Effector memory CD8-positive, alpha-beta T cell (primary cell): Measurements from ENCODE around the gene PIK3CG.
"Not testable (repeated sequence)": the region's sequence is repeated elsewhere in the genome, so short reads cannot be mapped to it uniquely, and the experiment has no call there.

ENCODE experiments used
- ATAC-seq: fragments of 150-1000 bp; cut with Tn5 transposase; replicated peaks from 2 replicates; pipeline ENCODE4 v1.10.0; 2021; ENCODE audit warnings: mild to moderate bottlenecking, moderate library complexity
- DNase-seq, 3 experiments: peaks; one replicate each; pipeline ENCODE4 v3.0.0; 2021
- H3K27ac Mint-ChIP-seq, 2 donors: one replicate each; pipeline ENCODE4 v1.8.0; 2022; ENCODE audit warnings: mild to moderate bottlenecking in 2 of 2, mixed read lengths in 2 of 2, moderate library complexity in 2 of 2
- H3K27me3 Mint-ChIP-seq, 2 donors: one replicate each; pipeline ENCODE4 v1.8.0; 2022; ENCODE audit warnings: mixed read lengths in 2 of 2
- H3K36me3 Mint-ChIP-seq: one replicate; pipeline ENCODE4 v1.8.0; 2022; ENCODE audit warnings: mild to moderate bottlenecking, moderate library complexity, mixed read lengths; ENCODE audit not compliant: insufficient read depth
- H3K4me1 Mint-ChIP-seq, 2 donors: one replicate each; pipeline ENCODE4 v1.8.0; 2022; ENCODE audit warnings: low read depth in 2 of 2, mixed read lengths in 2 of 2
- H3K4me3 Mint-ChIP-seq, 2 donors: one replicate each; pipeline ENCODE4 v1.8.0; 2022; ENCODE audit warnings: mild to moderate bottlenecking in 2 of 2, mixed read lengths in 2 of 2, moderate library complexity in 2 of 2
- H3K9me3 Mint-ChIP-seq, 2 donors: one replicate each; pipeline ENCODE4 v1.8.0; 2022; ENCODE audit warnings: mixed read lengths in 2 of 2

Gene PIK3CG

DNA sequence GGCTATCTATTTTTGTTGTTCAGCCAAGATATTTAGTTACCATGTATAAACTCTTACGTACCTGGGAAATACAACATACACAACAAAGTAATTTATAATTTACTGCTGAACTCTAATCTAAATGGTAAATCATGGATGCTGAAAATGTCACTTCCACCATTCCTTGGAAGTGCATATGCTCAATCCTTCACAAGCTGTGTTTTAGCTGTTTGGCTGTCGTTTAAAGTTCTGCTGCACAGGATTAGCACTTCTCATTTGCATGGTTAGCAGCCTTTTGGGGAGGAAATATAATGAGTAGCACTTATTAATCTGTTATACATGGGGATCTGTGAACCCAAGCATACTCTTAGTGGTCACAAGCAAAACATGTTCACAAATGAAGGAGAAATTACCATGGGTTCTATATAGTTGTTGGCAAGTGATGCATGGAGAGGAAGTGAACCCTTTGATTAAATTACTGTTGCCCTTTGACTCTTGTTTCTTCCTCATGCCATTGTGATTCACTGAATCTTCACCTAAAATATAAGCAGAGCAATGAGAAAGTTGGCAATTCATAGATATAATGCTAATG lies 18.5 kb downstream of the PIK3CG start:
- Mint-ChIP-seq H3K9me3 (no peaks in the 10 kb centered on the region), H3K36me3 (peaks cover 97% of the 10 kb centered on the region), H3K4me3 (no peak overlapping the region), H3K27me3 (no peaks in the 10 kb centered on the region), H3K27ac (peak overlapping the region in 1 of 2 donors; percentile 64), H3K4me1 (peaks cover 13 to 42% of the 10 kb centered on the region in 2 donors)
- DNase-seq (no peak), ATAC-seq (no peak)

DNA sequence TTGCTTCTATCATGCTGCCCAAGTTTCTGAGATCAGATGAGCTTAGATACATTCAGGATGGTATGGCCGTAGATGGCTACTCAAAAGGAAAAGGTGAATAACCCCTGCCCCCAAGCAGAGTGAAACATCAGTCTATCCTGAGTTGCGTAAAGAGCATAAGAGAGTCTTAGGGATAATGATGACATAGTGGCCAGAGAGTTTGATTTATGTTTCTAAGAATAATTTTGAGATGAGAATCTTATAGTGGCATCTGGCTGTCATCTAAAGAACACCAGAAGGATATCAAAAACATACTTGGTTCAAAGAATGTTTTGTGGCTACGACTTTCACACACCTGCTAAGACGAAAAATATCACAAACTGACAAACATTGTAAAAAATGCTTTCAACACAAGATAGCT lies 20.6 kb downstream of the PIK3CG start:
- Mint-ChIP-seq H3K27ac (peak overlapping the region; percentile 49 to 81), H3K27me3 (no peaks in the 10 kb centered on the region), H3K4me1 (peaks cover 15 to 36% of the 10 kb centered on the region in 2 donors), H3K9me3 (no peaks in the 10 kb centered on the region), H3K36me3 (peaks cover 96% of the 10 kb centered on the region), H3K4me3 (no peak overlapping the region)
- DNase-seq (no peak), ATAC-seq (no peak)

DNA sequence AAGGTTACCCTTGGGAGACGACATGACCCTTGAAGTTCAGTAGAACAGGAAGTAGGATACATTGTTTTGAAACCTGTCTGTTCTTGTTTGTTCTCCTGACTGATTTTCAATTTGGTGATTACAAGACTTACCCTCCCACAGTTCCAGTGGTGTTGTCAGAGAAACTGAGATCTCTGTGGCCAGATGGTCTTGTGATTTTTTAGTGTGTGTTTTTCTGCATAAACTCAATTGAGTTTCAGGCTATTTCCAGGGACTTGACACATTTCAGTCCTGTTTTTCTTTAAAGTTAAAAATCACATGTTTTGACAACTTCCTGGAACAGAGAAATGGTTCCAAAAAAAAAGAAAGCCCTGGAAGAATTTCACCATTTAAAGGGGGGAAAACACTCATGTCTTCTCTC lies 22.3 kb downstream of the PIK3CG start:
- Mint-ChIP-seq H3K4me1 (peaks cover 24 to 44% of the 10 kb centered on the region in 2 donors), H3K27me3 (no peaks in the 10 kb centered on the region), H3K9me3 (no peaks in the 10 kb centered on the region), H3K4me3 (no peak overlapping the region), H3K27ac (no peak overlapping the region), H3K36me3 (peaks cover 88% of the 10 kb centered on the region)
- no peak for ATAC-seq
- no peak for DNase-seq

GRCh38 chr7:106888204-106888603 lies 23.1 kb downstream of the PIK3CG start:
- Mint-ChIP-seq H3K4me3 (no peak overlapping the region), H3K36me3 (peaks cover 84% of the 10 kb centered on the region), H3K27ac (no peak overlapping the region), H3K9me3 (no peaks in the 10 kb centered on the region), H3K4me1 (peaks cover 26 to 42% of the 10 kb centered on the region in 2 donors), H3K27me3 (no peaks in the 10 kb centered on the region)
- DNase-seq (no peak), ATAC-seq (no peak)

DNA sequence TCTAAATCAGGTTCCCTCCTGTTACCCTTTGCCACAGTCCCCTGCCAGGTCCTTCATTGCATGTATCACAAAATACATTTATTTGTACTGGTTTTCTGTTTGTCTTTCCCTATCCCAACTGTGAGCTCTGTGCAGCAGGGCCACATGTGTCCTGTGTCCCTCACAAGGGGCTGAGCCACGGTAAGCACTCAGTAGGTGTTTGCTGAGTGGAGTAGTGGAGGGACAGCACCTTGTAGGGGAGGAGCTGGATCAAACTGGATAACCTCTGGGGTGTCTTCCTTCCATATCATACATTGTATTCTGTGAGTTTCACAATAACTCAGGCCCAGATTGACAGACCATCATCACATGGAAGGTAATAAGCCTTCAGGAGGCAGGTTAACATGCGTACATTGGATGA lies 25.9 kb downstream of the PIK3CG start:
- Mint-ChIP-seq H3K4me1 (peaks cover 29 to 34% of the 10 kb centered on the region in 2 donors), H3K36me3 (peaks cover 68% of the 10 kb centered on the region), H3K27ac (peak overlapping the region; percentile 67 to 75), H3K9me3 (no peaks in the 10 kb centered on the region), H3K27me3 (no peaks in the 10 kb centered on the region), H3K4me3 (no peak overlapping the region)
- DNase-seq (no peak), ATAC-seq (no peak)

- Mint-ChIP-seq H3K4me1 (peaks cover 30 to 40% of the 10 kb centered on the region in 2 donors), H3K4me3 (no peak overlapping the region), H3K36me3 (peaks cover 65% of the 10 kb centered on the region), H3K9me3 (no peaks in the 10 kb centered on the region), H3K27ac (peak overlapping the region; percentile 67 to 71), H3K27me3 (no peaks in the 10 kb centered on the region)
- no peak for ATAC-seq
- no peak for DNase-seq
Observed at GRCh38 chr7:106891548-106892410, 26.7 kb downstream of the PIK3CG start.

DNA sequence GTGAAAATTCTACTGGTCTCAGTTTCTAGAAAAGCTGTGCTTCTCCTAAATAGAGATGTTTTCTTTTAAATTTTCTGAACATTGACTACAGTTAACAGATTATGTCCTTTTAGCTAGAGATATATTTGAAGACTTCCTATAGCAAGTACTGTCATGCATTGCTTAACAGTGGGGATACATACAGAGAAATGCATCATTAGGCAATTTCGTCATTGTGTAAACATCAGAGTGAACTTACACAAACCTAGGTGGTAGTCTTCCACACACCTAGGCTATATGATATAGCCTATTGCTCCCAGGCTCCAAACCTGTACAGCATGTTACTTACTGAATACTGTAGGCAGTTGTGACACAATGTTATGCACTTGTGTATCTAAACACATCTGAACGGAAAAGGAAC lies 28.5 kb downstream of the PIK3CG start:
- Mint-ChIP-seq H3K4me3 (no peak overlapping the region), H3K36me3 (peaks cover 52% of the 10 kb centered on the region), H3K9me3 (no peaks in the 10 kb centered on the region), H3K4me1 (peaks cover 40 to 54% of the 10 kb centered on the region in 2 donors), H3K27ac (peak overlapping the region in 1 of 2 donors; percentile 58), H3K27me3 (no peaks in the 10 kb centered on the region)
- ATAC-seq (no peak), DNase-seq (no peak)

DNA sequence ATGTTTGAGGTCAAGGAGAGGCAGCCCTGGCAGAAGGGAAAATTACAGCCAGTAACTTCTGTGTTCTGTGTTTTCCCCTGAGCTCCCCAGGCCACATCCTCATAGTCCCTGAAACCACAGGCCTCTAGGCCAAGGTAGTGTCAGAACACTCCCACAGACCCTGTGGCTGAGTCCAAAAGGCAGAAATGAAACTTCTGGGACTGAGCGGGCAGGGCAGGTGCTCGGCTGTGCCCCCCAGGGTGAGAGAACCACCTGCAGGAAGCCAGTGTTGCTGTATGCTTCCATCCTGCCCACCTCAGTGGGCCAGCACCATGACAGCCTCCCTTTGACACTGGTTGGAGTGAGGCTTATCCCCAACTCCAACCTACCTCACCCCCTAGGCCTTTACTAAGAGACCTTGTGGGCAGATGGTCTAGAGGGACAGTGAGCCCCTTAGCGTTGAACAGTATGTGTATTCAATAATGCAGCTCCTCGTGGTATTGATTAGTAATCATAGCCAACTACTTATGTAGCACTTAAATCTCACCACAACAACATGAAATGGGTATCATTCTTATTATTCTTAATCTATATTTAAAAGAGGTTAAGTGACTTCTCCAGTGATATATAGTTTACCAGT lies 30.3 kb downstream of the PIK3CG start:
- H3K27ac Mint-ChIP-seq = peak overlapping the region; percentile 18 to 59
- ATAC-seq (peak; percentile 55), DNase-seq (no peak)
- H3K4me1 Mint-ChIP-seq = peaks cover 55 to 65% of the 10 kb centered on the region in 2 donors
- H3K4me3 Mint-ChIP-seq = no peak overlapping the region
- peaks cover 38% of the 10 kb centered on the region for H3K36me3 Mint-ChIP-seq
- no peaks in the 10 kb centered on the region for H3K9me3 Mint-ChIP-seq
- no peaks in the 10 kb centered on the region for H3K27me3 Mint-ChIP-seq

GRCh38 chr7:106896231-106896630 lies 31.1 kb downstream of the PIK3CG start:
- Mint-ChIP-seq H3K4me1 (peaks cover 57 to 68% of the 10 kb centered on the region in 2 donors), H3K27ac (peak overlapping the region in 1 of 2 donors; percentile 25), H3K9me3 (no peaks in the 10 kb centered on the region), H3K36me3 (peaks cover 35% of the 10 kb centered on the region), H3K27me3 (no peaks in the 10 kb centered on the region), H3K4me3 (no peak overlapping the region)
- DNase-seq (no peak), ATAC-seq (no peak)

DNA sequence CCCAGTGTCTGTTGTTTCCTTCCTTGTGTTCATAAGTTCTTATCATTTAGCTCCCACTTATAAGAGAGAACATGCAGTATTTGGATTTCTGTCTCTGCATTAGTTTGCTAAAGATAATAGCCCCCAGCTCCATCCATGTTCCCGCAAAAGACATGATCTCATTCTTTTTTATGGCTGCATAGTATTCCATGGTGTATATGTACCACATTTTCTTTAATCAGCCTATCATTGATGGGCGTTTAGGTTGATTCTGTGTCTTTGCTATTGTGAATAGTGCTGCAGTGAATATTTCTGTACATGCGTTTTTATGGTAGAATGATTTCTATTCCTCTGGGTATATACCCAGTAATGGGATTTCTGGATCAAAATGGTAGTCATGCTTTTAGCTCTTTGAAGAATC lies 32.5 kb downstream of the PIK3CG start:
- not testable (repeated sequence) for H3K9me3 Mint-ChIP-seq, DNase-seq, H3K4me3 Mint-ChIP-seq, ATAC-seq, H3K27me3 Mint-ChIP-seq
- Mint-ChIP-seq H3K4me1 (peaks cover 56 to 70% of the 10 kb centered on the region in 2 donors), H3K36me3 (peaks cover 41% of the 10 kb centered on the region), H3K27ac (peak overlapping the region in 1 of 2 donors; percentile 25)

GRCh38 chr7:106898967-106899366 lies 33.9 kb downstream of the PIK3CG start:
- not testable (repeated sequence) for H3K27me3 Mint-ChIP-seq, DNase-seq, ATAC-seq, H3K9me3 Mint-ChIP-seq
- peaks cover 38% of the 10 kb centered on the region for H3K36me3 Mint-ChIP-seq
- peak overlapping the region; percentile 2 to 63 for H3K4me3 Mint-ChIP-seq
- peaks cover 53 to 68% of the 10 kb centered on the region in 2 donors for H3K4me1 Mint-ChIP-seq
- peak overlapping the region; percentile 66 to 88 for H3K27ac Mint-ChIP-seq

DNA sequence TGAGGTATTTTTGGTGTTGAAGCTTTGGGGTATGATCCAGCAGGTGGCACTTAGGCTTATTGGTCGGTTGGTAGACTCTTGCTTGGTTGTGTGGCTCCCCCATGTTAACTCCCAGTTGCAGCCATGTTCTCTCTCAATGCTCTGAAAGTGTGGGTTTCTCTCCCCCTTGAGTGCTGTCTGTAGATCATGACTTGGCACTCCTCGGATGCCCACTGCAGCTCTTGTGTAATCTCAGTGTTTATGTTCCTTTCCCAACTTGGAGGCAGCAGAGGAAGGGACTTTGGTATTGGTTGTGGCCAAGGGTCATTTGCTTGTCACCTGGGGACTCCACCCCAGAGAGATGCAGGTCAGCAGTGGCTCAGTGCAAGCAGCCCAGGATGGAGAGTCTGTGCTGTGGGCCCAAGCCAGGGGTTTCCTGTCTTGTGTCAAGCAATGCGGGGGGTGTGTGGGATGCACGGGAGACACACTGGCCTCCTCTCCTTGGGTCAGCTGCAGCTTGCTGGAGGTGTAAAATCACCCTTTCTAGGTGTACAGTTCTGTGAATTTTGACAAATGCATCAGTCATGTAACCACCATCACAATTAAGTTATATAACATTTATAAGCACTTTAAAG lies 36.9 kb downstream of the PIK3CG start:
- peak overlapping the region; percentile 2 to 63 for H3K4me3 Mint-ChIP-seq
- no peak for DNase-seq
- peak overlapping the region; percentile 88 to 91 for H3K27ac Mint-ChIP-seq
- peaks cover 37% of the 10 kb centered on the region for H3K36me3 Mint-ChIP-seq
- H3K27me3 Mint-ChIP-seq = no peaks in the 10 kb centered on the region
- no peak for ATAC-seq
- peaks cover 43 to 58% of the 10 kb centered on the region in 2 donors for H3K4me1 Mint-ChIP-seq
- no peaks in the 10 kb centered on the region for H3K9me3 Mint-ChIP-seq

DNA sequence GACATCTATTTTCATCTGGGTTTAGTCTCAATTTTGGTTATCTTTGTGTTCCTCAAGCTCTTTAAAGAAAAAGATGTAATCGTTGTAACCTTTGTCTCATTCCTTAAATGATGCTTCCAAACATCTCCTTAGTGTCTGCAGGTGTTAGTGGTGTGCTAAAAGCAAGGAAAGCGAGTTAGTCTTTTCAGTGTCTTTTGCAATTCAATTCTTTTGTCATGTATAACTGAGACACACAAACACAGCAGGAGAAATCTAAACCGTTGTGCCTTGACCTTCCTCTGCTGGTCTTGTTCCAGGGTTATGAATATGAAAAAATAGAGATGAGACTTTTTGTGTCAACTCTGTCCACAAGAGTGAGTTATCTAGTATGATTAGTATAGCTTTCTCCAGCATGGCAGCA lies 40.7 kb downstream of the PIK3CG start:
- Mint-ChIP-seq H3K36me3 (peaks cover 56% of the 10 kb centered on the region), H3K27me3 (no peaks in the 10 kb centered on the region), H3K9me3 (no peaks in the 10 kb centered on the region), H3K4me3 (no peak overlapping the region), H3K27ac (peak overlapping the region in 1 of 2 donors; percentile 76), H3K4me1 (peaks cover 15 to 24% of the 10 kb centered on the region in 2 donors)
- DNase-seq (no peak), ATAC-seq (no peak)
